ENCODE data around the gene PDE11A.

GRCh38 chr2:177998006-177998405, 74.6 kb downstream of the PDE11A start:
- TF ChIP-seq CTCF (IDR thresholded peaks at IDR 0.05; ENCODE audit: borderline replicate concordance, extremely low read depth, low read length, poor library complexity, severe bottlenecking): no peak
- no peak for TF ChIP-seq EZH2 (IDR thresholded peaks at IDR 0.05; ENCODE audit: borderline replicate concordance, low read depth, low read length, severe bottlenecking)

Measured in DND-41 (cell line).